Eye (tissue), 1 donor: ENCODE data around the gene SYVN1.
"Not testable (repeated sequence)": the region's sequence is repeated elsewhere in the genome, so short reads cannot be mapped to it uniquely, and the experiment has no call there.

Source experiments
- DNase-seq: peaks from one replicate; pipeline ENCODE4 v3.0.0-alpha.2; 2015

SYVN1 gene

GRCh38 chr11:65150509-65151299 lies 16.4 kb upstream of the SYVN1 start:
- DNase-seq: peak; percentile 32

GRCh38 chr11:65150131-65150508 lies 15.8 kb upstream of the SYVN1 start:
- not testable (repeated sequence) for DNase-seq

- no peak for DNase-seq
These were observed 14.3 kb upstream of the SYVN1 start for GRCh38 chr11:65148657-65149056.

- DNase-seq: no peak
These were observed 13.2 kb upstream of the SYVN1 start for GRCh38 chr11:65147352-65148075.

GRCh38 chr11:65141896-65142494 lies 7.7 kb upstream of the SYVN1 start:
- no peak for DNase-seq

GRCh38 chr11:65136515-65137096 lies 2.3 kb upstream of the SYVN1 start:
- no peak for DNase-seq

GRCh38 chr11:65135633-65136145 lies 1.4 kb upstream of the SYVN1 start:
- no peak for DNase-seq

- DNase-seq: no peak
These were observed 773 bp upstream of the SYVN1 start for GRCh38 chr11:65134952-65135632.

- no peak for DNase-seq
These were observed 595 bp downstream of the SYVN1 start for GRCh38 chr11:65133724-65134123.

GRCh38 chr11:65132988-65133700 lies 1.2 kb downstream of the SYVN1 start:
- DNase-seq: no peak

- DNase-seq: no peak
These were observed 1.9 kb downstream of the SYVN1 start for GRCh38 chr11:65132238-65132987.

GRCh38 chr11:65131895-65132237 lies 2.5 kb downstream of the SYVN1 start:
- DNase-seq: no peak

GRCh38 chr11:65131417-65131776 lies 2.9 kb downstream of the SYVN1 start:
- no peak for DNase-seq

GRCh38 chr11:65130631-65131416 lies 3.5 kb downstream of the SYVN1 start:
- no peak for DNase-seq

- no peak for DNase-seq
These were observed 4.5 kb downstream of the SYVN1 start for GRCh38 chr11:65129649-65130441.

- DNase-seq: no peak
These were observed 5.9 kb downstream of the SYVN1 start for GRCh38 chr11:65128182-65129145.

- no peak for DNase-seq
These were observed 6.7 kb downstream of the SYVN1 start for GRCh38 chr11:65127473-65128181.
